Measurements from ENCODE around the gene RBM44.
"Not testable (repeated sequence)": the region's sequence is repeated elsewhere in the genome, so short reads cannot be mapped to it uniquely, and the experiment has no call there.

RBM44 gene

GRCh38 chr2:237779521-237779920 is 19.1 kb upstream of the RBM44 start:
- DNase-seq: no peak

- DNase-seq: no peak
These were observed 16.4 kb upstream of the RBM44 start for GRCh38 chr2:237782181-237782580.

- DNase-seq: not testable (repeated sequence)
These were observed 14.9 kb upstream of the RBM44 start for GRCh38 chr2:237783678-237784077.

- no peak for DNase-seq
These were observed 11.6 kb upstream of the RBM44 start for GRCh38 chr2:237786936-237787335.

- no peak for DNase-seq
These were observed 8.2 kb upstream of the RBM44 start for GRCh38 chr2:237790353-237790752.

- DNase-seq: no peak
These were observed 6.4 kb upstream of the RBM44 start for GRCh38 chr2:237791977-237792727.

- DNase-seq: no peak
These were observed 1.3 kb upstream of the RBM44 start for GRCh38 chr2:237797253-237797652.

- DNase-seq: no peak
These were observed 465 bp downstream of the RBM44 start for GRCh38 chr2:237799060-237799428.

- no peak for DNase-seq
These were observed 2.9 kb downstream of the RBM44 start for GRCh38 chr2:237801466-237801865.

- no peak for DNase-seq
These were observed 7.8 kb downstream of the RBM44 start for GRCh38 chr2:237806334-237806733.

GRCh38 chr2:237815637-237816036 is 17.1 kb downstream of the RBM44 start:
- no peak for DNase-seq

GRCh38 chr2:237816531-237816930 is 18.0 kb downstream of the RBM44 start:
- no peak for DNase-seq

- DNase-seq: no peak
These were observed 19.5 kb downstream of the RBM44 start for GRCh38 chr2:237818066-237818473.

GRCh38 chr2:237819231-237819630 is 20.7 kb downstream of the RBM44 start:
- no peak for DNase-seq

GRCh38 chr2:237820421-237820820 is 21.8 kb downstream of the RBM44 start:
- DNase-seq: no peak

GRCh38 chr2:237823544-237823943 is 25.0 kb downstream of the RBM44 start:
- DNase-seq: no peak

- DNase-seq: no peak
These were observed 25.5 kb downstream of the RBM44 start for GRCh38 chr2:237824085-237824484.

- no peak for DNase-seq
These were observed 28.9 kb downstream of the RBM44 start for GRCh38 chr2:237827421-237827987.

GRCh38 chr2:237830522-237830921 is 31.9 kb downstream of the RBM44 start:
- DNase-seq: no peak

GRCh38 chr2:237833546-237833945 is 35.0 kb downstream of the RBM44 start:
- DNase-seq: no peak

GRCh38 chr2:237835372-237835771 is 36.8 kb downstream of the RBM44 start:
- no peak for DNase-seq

- DNase-seq: no peak
These were observed 42.5 kb downstream of the RBM44 start for GRCh38 chr2:237841051-237841450.

GRCh38 chr2:237848940-237849339 is 50.4 kb downstream of the RBM44 start:
- not testable (repeated sequence) for DNase-seq

GRCh38 chr2:237854295-237854694 is 55.7 kb downstream of the RBM44 start:
- DNase-seq: no peak

GRCh38 chr2:237857791-237858190 is 59.2 kb downstream of the RBM44 start:
- no peak for DNase-seq

Measured in SHP77 (cell line).